HL-60 (cell line): ENCODE data around the gene PLEKHA5.
"Not testable (repeated sequence)": the region's sequence is repeated elsewhere in the genome, so short reads cannot be mapped to it uniquely, and the experiment has no call there.

Source experiments
- DNase-seq, 2 experiments: peaks; one replicate each; pipeline ENCODE4 v3.0.0-alpha.2; 2010 to 2020; ENCODE audit warnings: low read depth in 1 of 2, low spot score in 1 of 2
- H3K27ac ChIP-seq: fragments of 250-450 bp; sonication (Bioruptor Pico); replicated peaks from 2 replicates; pipeline ENCODE4 v1.5.1; 2020; ENCODE audit warnings: mild to moderate bottlenecking, moderate library complexity
- H3K27me3 ChIP-seq: fragments of 250-450 bp; sonication (Bioruptor Pico); 2 replicates; pipeline ENCODE4 v1.5.1; 2021; ENCODE audit warnings: mild to moderate bottlenecking, moderate library complexity; ENCODE audit not compliant: insufficient read depth, poor library complexity, severe bottlenecking
- H3K4me3 ChIP-seq: replicated peaks from 2 replicates; pipeline ENCODE4 v1.5.1; 2011; ENCODE audit warnings: mild to moderate bottlenecking, control low read depth, low read length; ENCODE audit not compliant: insufficient read depth
- CTCF ChIP-seq: IDR thresholded peaks from one replicate; pipeline ENCODE4 v1.5.1; 2011; ENCODE audit warnings: low read length, control low read depth, inconsistent platforms; ENCODE audit not compliant: insufficient read depth
- GABPA ChIP-seq: IDR thresholded peaks from 2 replicates; pipeline ENCODE4 v1.6.1; 2012; ENCODE audit warnings: low read depth
- POLR2AphosphoS5 ChIP-seq: IDR thresholded peaks from 2 replicates; pipeline ENCODE4 v1.6.1; 2012; ENCODE audit warnings: low read depth
- SPI1 ChIP-seq: IDR thresholded peaks from 2 replicates; pipeline ENCODE4 v1.6.1; 2012; ENCODE audit warnings: low read depth, mild to moderate bottlenecking, borderline replicate concordance
- TF ChIP-seq, protein P1 (sequence below): IDR thresholded peaks from 2 replicates; pipeline ENCODE4 v1.6.1; 2012; ENCODE audit warnings: low read depth; ENCODE audit not compliant: insufficient replicate concordance

The PLEKHA5 gene

DNA sequence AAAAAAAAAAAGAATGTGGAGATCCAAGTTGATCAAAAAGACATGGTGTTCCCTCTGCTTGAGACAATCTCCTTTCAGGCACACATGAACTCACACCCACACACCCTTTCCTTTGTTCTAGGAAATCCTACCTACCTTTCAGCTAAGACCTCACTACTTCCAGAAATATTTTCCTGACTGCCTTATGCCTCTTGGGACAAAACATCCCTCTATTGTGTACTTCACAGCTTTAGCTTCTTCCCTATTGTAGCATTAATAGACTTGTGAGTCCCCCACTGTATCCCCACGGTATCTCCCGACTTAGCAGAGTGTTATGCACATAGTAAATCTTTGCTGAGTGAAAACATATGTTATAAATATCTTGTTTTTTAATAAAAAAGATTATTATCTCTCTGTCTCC, 264.9 kb downstream of the PLEKHA5 start:
- TF ChIP-seq, protein P1, sequence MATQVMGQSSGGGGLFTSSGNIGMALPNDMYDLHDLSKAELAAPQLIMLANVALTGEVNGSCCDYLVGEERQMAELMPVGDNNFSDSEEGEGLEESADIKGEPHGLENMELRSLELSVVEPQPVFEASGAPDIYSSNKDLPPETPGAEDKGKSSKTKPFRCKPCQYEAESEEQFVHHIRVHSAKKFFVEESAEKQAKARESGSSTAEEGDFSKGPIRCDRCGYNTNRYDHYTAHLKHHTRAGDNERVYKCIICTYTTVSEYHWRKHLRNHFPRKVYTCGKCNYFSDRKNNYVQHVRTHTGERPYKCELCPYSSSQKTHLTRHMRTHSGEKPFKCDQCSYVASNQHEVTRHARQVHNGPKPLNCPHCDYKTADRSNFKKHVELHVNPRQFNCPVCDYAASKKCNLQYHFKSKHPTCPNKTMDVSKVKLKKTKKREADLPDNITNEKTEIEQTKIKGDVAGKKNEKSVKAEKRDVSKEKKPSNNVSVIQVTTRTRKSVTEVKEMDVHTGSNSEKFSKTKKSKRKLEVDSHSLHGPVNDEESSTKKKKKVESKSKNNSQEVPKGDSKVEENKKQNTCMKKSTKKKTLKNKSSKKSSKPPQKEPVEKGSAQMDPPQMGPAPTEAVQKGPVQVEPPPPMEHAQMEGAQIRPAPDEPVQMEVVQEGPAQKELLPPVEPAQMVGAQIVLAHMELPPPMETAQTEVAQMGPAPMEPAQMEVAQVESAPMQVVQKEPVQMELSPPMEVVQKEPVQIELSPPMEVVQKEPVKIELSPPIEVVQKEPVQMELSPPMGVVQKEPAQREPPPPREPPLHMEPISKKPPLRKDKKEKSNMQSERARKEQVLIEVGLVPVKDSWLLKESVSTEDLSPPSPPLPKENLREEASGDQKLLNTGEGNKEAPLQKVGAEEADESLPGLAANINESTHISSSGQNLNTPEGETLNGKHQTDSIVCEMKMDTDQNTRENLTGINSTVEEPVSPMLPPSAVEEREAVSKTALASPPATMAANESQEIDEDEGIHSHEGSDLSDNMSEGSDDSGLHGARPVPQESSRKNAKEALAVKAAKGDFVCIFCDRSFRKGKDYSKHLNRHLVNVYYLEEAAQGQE: no peak
- TF ChIP-seq SPI1 (no peak), CTCF (no peak), GABPA (no peak)
- DNase-seq: no peak
- H3K27me3 ChIP-seq: no peaks in the 10 kb centered on the region
- H3K4me3 ChIP-seq: no peak overlapping the region
- H3K27ac ChIP-seq: no peak overlapping the region

DNA sequence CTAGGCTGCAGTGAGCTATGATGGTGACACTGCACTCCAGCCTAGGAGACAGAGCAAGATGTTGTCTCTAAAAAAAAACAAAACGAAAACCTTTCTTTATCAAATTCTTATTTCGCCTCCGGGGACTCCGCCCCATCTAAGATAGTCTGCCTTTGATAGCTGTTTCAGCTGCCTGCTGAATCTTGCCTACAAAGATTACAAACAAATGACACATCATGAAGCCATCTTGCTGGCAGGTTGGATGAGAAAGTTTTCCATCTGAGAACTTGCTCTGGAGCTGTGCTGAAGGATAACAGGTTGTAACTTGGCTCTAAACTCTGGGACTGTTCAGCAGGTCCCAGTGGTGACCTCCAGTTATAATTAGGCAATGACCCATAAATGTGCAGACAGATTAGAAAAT, 268.0 kb downstream of the PLEKHA5 start:
- no peak overlapping the region for H3K4me3 ChIP-seq
- H3K27me3 ChIP-seq: no peaks in the 10 kb centered on the region
- TF ChIP-seq, protein P1: no peak
- no peak for TF ChIP-seq GABPA
- TF ChIP-seq SPI1: no peak
- no peak for TF ChIP-seq POLR2AphosphoS5
- no peak for TF ChIP-seq CTCF
- DNase-seq: no peak
- H3K27ac ChIP-seq: no peak overlapping the region

DNA sequence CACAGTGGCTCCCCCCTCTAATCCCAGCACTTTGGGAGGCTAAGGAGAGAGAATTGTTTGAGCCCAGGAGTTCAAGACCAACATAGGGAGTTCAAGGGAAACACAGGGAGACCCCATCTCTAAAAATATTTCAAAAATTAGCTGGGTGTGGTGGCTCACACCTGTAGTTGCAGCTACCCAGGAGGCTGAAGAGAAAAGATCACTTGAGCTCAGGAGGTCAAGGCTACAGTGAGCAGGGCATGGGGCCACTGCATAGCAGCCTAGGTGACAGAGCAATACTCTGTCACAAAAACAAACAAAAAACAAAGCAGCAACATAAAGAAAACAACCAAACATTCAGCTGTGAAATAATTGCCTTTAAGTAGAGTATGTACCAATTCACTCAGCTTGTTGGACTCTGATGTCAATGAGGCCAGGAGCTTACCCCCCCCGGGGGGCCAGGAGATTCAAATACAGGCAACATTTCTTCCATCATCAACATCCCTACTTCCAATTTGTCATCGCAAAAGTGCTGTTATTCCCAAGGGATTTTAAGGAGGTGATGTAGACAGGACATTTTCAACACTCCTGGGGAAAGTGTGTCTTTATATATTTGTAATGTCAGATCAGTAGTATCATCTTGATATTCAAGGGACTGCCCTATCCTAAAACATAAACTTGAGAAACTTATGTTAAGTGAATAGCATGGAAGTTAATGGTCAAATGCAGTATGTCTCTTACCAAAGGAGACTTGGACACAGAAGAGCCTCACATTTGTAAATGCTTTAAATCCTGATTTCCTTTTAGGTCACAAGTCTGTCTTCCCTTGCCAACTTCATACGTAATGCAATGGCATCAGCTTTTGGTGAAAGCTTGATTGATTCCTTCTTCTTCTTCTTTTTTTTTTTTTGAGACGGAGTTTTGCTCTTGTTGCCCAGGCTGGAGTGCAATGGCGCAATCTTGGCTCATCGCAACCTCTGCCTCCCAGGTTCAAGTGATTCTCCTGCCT, 269.1 kb downstream of the PLEKHA5 start:
- TF ChIP-seq SPI1 (no peak), POLR2AphosphoS5 (no peak), CTCF (no peak), GABPA (no peak)
- TF ChIP-seq, protein P1: no peak
- no peak overlapping the region for H3K4me3 ChIP-seq
- H3K27ac ChIP-seq: no peak overlapping the region
- DNase-seq: no peak
- H3K27me3 ChIP-seq: no peaks in the 10 kb centered on the region

DNA sequence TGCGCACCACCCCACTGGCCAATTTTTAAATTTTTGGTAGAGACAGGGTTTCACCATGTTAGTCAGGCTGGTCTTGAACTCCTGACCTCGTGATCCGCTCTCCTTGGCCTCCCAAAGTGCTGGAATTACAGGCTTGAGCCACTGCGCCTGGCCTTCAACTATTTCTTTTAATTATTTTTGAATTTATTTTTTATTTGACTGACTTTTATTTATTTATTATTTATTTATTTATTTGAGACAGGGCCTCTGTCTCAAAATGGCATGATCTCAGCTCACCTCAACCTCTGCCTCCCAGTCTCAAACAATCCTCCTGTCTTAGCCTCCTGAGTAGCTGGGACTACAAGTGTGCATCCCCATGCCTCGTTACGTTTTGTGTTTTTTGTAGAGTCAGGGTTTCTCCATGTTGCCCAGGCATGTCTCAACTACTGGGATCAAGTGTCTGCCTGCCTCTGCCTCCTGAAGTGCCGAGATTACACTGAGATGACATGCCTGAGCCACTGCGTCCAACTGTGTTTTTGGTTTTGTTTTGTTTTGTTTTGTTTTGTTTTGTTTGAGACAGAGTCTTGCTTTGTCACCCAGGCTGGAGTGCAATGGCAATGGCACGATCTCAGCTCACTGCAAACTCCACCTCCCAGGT, 271.2 kb downstream of the PLEKHA5 start:
- H3K27me3 ChIP-seq, H3K4me3 ChIP-seq, H3K27ac ChIP-seq, DNase-seq: not testable (repeated sequence)
